GM23248 (cell line): ENCODE data around the gene NEURL4.

Source experiments
- EZH2 ChIP-seq: fragments of 200-600 bp; sonication (generic); IDR thresholded peaks from 2 replicates; pipeline ENCODE4 v1.6.1; 2018; ENCODE audit warnings: antibody characterized with exemption, mild to moderate bottlenecking; ENCODE audit not compliant: insufficient read depth, poor library complexity, severe bottlenecking
- EZH2phosphoT487 ChIP-seq: fragments of 200-600 bp; sonication (generic); IDR thresholded peaks from 2 replicates; pipeline ENCODE4 v1.6.1; 2018; ENCODE audit warnings: antibody characterized with exemption, moderate library complexity, mild to moderate bottlenecking, low read depth; ENCODE audit not compliant: insufficient read depth

DNA sequence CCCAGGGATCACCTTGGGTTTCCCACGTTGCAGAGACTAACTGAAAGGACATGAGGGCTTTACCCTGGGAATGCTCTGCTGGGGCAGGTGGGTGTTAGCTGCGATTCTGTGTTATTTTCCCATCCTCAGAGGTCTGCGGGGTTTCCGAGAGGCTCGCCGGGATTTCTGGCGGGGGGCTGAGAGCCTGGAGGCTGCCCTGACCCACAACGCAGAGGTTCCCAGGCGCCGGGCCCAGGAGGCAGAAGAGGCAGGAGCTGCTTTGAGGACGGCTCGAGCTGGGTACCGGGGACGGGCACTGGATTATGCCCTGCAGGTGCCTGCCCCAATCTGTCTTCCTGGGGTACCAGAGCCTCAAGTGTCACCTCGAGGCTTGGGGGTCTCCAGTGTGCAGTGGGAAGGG lies 14.1 kb upstream of the NEURL4 start:
- TF ChIP-seq EZH2phosphoT487 (no peak), EZH2 (no peak)
